DMS53 treated with DMSO at 0.1 percent for 48 hours (cell line): ENCODE measurements around the gene VEGFA.

Source experiments
- DNase-seq: peaks from one replicate; lab custom pipeline; 2025; ENCODE audit not compliant: unreplicated experiment; lab: John Stamatoyannopoulos, UW

Gene VEGFA

DNA sequence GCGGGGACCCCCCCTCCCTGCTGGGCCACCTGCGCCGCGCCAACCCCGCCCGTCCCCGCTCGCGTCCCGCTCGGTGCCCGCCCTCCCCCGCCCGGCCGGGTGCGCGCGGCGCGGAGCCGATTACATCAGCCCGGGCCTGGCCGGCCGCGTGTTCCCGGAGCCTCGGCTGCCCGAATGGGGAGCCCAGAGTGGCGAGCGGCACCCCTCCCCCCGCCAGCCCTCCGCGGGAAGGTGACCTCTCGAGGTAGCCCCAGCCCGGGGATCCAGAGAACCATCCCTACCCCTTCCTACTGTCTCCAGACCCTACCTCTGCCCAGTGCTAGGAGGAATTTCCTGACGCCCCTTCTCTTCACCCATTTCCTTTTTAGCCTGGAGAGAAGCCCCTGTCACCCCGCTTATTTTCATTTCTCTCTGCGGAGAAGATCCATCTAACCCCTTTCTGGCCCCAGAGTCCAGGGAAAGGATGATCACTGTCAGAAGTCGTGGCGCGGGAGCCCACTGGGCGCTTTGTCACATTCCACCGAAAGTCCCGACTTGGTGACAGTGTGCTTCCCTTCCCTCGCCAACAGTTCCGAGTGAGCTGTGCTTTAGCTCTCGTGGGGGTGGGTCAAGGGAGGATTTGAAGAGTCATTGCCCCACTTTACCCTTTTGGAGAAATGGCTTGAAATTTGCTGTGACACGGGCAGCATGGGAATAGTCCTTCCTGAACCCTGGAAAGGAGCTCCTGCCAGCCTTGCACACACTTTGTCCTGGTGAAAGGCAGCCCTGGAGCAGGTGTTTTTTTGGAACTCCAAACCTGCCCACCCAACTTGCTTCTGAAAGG lies 2.1 kb downstream of the VEGFA start:
- peak; percentile 40 for DNase-seq

DNA sequence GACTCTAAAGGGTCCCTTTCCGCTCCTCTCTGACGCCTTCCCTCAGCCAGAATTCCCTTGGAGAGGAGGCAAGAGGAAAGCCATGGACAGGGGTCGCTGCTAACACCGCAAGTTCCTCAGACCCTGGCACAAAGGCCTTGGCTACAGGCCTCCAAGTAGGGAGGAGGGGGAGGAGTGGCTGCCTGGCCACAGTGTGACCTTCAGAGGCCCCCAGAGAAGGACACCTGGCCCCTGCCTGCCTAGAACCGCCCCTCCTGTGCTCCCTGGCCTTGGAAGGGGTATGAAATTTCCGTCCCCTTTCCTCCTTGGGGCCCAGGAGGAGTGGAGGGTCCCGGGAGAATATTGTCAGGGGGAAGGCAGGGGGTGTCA lies 2.7 kb downstream of the VEGFA start:
- no peak for DNase-seq

DNA sequence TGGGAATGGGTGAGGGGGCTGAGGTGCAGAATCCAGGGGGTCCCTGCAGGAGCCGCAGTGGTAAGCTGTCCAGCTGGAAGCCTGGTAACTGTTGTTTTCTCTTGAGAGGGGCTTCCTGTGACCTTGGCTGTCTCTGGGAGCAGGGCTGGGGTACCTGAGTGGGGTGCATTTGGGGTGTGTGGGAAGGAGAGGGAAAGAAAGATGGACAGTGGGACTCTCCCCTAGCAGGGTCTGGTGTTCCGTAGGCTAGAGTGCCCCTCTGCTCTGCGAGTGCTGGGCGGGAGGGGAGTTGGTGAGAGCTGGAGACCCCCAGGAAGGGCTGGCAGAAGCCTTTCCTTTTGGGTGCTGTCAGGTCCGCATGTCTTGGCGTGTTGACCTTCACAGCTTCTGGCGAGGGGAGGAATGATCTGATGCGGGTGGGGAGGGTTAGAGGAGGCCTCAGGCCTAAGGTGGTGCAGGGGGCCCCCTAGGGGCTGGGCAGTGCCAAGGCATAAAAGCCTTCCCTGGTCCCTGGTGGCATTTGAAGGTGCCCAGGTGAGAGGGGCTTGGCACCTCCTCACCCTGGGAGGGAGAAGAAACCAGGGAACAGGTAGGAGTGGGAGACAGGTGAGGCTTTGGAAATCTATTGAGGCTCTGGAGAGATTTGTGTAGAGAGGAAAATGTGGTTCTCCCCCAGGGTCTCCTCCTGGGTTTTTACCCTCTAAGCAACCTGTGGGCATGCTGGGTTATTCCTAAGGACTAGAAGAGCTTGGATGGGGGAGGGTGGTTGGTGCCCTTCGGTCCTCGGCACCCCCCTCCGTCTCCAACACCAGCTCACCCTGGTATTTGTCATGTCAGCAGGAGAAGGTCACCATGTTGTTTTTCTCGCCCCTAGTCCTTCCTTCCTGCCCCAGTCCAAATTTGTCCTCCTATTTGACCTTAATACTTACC lies 3.3 kb downstream of the VEGFA start:
- DNase-seq, result peak; percentile 31

DNA sequence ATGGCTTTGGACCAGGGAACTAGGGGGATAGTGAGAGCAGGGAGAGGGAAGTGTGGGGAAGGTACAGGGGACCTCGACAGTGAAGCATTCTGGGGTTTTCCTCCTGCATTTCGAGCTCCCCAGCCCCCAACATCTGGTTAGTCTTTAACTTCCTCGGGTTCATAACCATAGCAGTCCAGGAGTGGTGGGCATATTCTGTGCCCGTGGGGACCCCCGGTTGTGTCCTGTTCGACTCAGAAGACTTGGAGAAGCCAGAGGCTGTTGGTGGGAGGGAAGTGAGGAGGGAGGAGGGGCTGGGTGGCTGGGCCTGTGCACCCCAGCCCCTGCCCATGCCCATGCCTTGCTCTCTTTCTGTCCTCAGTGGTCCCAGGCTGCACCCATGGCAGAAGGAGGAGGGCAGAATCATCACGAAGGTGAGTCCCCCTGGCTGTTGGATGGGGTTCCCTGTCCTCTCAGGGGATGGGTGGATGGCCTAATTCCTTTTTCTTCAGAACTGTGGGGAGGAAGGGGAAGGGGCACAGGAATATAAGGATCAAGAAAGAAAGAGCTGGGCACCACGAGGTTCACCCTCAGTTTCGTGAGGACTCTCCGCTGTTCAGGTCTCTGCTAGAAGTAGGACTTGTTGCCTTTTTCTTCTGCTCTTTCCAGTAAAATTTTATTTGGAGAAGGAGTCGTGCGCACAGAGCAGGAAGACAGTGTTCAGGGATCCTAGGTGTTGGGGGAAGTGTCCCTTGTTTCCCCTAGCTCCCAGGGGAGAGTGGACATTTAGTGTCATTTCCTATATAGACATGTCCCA lies 4.2 kb downstream of the VEGFA start:
- no peak for DNase-seq

DNA sequence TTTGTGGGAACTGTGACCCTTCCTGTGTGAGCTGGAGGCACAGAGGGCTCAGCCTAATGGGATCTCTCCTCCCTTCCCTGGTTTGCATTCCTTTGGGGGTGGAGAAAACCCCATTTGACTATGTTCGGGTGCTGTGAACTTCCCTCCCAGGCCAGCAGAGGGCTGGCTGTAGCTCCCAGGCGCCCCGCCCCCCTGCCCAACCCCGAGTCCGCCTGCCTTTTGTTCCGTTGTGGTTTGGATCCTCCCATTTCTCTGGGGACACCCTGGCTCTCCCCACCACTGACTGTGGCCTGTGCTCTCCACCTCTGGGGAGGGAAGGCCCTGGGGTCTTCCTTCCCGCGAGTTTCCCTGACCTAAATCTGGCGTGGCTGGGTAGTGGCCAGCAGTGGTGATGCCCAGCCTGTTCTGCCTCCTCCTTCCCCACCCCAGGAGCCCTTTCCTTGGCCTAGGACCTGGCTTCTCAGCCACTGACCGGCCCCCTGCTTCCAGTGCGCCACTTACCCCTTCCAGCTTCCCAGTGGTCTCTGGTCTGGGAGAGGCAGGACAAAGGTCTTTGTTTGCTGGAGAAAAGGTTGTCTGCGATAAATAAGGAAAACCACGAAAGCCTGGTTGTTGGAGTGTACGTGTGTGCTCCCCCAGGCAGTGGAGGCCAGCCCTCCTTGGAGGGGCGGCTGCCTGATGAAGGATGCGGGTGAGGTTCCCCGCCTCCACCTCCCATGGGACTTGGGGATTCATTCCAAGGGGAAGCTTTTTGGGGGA lies 4.9 kb downstream of the VEGFA start:
- no peak for DNase-seq

DNA sequence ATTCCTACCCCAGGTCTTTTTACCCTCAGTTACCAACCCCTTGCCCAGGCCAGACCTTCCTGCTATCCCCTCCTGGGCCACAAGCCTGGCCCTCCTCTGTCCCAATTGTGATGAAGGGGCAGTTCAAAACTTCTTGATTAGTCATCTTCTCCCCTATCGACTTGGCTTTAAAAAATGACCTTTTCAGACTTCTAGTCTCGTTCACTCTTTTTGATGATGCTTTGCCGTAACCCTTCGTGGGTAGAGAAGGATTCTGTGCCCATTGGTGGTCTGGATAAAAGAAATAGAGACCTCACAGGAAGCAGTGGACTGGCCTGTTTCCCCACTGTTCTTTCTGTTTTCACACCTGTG lies 5.5 kb downstream of the VEGFA start:
- no peak for DNase-seq

DNA sequence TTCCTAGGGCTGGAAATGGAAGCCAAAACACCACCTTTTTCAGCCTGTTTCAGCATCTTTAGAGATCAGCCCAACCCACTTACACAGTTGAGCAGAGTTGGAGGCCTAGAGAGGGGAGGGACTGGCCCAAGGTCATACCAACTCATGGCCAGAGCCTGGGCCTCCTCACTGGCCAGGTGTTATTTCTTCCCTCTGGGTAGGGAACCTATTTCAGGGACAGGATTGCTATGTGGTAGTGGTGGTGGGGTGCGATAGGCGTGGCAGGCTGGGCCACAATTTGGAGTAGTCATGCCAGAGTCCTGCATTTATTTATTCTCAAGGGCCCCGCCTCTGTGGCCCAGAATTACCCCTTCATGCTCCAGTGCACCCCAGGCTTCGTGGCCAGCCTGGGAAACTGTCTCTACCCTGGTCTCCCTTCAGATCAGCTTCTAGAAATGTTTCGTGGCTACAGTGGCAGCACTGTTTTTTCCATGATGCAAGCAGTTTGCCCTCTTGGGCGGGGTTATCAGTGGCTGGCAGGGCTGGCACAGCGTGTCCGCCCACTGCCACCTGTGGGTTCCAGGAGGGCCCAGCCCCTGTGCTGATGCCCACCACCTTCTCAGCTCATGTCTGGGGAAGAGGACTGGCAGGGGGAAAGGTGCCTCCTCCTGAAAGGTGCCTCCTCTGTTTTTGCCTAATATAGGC lies 6.2 kb downstream of the VEGFA start:
- no peak for DNase-seq

DNA sequence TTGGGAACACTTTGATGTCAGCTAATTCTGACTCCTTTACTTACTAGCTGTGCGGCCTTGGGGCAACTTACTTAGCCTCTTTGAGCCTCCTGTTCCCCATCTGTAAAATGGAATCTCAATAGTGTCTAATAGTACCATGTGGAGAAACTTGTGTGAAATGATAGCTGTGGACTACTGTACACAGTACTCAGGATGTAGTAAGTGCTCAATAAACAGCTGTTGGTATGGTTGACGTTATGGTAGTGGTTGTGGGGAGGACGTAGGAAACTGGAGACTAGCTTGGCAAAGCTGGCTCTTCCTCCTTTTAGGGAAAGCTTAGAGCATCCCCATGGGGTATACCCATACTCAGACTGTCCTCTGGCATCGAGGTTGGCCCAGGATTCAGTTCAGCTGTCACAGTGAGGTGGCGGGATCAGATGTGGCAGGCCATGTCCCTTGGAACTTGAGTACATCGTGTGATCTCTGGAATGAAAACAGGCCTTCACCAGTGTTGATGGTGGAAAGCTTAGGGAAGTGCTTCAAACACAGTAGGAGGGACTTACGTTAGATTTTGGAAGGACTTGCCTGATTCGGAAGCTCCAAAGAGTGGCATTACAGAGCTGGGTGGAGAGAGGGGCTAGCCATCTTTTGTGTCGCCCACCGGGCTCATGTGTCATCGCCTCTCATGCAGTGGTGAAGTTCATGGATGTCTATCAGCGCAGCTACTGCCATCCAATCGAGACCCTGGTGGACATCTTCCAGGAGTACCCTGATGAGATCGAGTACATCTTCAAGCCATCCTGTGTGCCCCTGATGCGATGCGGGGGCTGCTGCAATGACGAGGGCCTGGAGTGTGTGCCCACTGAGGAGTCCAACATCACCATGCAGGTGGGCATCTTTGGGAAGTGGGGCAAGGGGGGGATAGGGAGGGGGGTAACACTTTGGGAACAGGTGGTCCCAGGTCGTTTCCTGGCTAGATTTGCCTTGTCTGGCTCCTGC lies 7.1 kb downstream of the VEGFA start:
- no peak for DNase-seq

DNA sequence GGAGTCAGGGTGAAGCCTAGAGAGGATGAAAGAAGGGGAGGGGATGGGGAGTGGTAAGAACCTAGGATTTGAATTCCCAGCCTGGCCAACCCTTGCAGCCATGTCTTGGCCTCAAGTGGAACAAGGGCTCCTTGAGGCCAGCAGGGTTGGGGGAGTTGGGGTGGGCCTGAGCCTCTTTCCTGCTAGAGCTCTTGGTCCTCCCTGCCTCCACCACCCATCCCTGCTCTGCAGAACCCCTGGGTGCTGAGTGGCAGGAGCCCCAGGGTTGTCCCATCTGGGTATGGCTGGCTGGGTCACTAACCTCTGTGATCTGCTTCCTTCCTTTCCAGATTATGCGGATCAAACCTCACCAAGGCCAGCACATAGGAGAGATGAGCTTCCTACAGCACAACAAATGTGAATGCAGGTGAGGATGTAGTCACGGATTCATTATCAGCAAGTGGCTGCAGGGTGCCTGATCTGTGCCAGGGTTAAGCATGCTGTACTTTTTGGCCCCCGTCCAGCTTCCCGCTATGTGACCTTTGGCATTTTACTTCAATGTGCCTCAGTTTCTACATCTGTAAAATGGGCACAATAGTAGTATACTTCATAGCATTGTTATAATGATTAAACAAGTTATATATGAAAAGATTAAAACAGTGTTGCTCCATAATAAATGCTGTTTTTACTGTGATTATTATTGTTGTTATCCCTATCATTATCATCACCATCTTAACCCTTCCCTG lies 8.3 kb downstream of the VEGFA start:
- DNase-seq, result no peak

DNA sequence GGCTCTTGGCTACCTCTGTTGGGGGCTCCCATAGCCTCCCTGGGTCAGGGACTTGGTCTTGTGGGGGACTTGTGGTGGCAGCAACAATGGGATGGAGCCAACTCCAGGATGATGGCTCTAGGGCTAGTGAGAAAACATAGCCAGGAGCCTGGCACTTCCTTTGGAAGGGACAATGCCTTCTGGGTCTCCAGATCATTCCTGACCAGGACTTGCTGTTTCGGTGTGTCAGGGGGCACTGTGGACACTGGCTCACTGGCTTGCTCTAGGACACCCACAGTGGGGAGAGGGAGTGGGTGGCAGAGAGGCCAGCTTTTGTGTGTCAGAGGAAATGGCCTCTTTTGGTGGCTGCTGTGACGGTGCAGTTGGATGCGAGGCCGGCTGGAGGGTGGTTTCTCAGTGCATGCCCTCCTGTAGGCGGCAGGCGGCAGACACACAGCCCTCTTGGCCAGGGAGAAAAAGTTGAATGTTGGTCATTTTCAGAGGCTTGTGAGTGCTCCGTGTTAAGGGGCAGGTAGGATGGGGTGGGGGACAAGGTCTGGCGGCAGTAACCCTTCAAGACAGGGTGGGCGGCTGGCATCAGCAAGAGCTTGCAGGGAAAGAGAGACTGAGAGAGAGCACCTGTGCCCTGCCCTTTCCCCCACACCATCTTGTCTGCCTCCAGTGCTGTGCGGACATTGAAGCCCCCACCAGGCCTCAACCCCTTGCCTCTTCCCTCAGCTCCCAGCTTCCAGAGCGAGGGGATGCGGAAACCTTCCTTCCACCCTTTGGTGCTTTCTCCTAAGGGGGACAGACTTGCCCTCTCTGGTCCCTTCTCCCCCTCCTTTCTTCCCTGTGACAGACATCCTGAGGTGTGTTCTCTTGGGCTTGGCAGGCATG lies 9.2 kb downstream of the VEGFA start:
- DNase-seq, result no peak

DNA sequence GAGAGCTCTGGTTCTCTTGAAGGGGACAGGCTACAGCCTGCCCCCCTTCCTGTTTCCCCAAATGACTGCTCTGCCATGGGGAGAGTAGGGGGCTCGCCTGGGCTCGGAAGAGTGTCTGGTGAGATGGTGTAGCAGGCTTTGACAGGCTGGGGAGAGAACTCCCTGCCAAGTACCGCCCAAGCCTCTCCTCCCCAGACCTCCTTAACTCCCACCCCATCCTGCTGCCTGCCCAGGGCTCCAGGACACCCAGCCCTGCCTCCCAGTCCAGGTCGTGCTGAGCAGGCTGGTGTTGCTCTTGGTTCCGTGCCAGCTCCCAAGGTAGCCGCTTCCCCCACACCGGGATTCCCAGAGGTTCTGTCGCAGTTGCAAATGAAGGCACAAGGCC lies 9.8 kb downstream of the VEGFA start:
- no peak for DNase-seq

DNA sequence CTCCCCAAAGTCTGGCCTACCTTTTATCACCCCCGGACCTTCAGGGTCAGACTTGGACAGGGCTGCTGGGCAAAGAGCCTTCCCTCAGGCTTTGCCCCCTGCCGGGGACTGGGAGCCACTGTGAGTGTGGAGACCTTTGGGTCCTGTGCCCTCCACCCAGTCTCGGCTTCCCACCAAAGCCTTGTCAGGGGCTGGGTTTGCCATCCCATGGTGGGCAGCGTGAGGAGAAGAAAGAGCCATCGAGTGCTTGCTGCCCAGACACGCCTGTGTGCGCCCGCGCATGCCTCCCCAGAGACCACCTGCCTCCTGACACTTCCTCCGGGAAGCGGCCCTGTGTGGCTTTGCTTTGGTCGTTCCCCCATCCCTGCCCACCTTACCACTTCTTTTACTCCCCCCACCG lies 10.3 kb downstream of the VEGFA start:
- DNase-seq, result no peak

DNA sequence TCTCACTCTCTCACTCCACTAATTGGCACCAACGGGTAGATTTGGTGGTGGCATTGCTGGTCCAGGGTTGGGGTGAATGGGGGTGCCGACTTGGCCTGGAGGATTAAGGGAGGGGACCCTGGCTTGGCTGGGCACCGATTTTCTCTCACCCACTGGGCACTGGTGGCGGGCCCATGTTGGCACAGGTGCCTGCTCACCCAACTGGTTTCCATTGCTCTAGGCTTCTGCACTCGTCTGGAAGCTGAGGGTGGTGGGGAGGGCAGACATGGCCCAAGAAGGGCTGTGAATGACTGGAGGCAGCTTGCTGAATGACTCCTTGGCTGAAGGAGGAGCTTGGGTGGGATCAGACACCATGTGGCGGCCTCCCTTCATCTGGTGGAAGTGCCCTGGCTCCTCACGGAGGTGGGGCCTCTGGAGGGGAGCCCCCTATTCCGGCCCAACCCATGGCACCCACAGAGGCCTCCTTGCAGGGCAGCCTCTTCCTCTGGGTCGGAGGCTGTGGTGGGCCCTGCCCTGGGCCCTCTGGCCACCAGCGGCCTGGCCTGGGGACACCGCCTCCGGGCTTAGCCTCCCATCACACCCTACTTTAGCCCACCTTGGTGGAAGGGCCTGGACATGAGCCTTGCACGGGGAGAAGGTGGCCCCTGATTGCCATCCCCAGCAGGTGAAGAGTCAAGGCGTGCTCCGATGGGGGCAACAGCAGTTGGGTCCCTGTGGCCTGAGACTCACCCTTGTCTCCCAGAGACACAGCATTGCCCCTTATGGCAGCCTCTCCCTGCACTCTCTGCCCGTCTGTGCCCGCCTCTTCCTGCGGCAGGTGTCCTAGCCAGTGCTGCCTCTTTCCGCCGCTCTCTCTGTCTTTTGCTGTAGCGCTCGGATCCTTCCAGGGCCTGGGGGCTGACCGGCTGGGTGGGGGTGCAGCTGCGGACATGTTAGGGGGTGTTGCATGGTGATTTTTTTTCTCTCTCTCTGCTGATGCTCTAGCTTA lies 11.2 kb downstream of the VEGFA start:
- no peak for DNase-seq

DNA sequence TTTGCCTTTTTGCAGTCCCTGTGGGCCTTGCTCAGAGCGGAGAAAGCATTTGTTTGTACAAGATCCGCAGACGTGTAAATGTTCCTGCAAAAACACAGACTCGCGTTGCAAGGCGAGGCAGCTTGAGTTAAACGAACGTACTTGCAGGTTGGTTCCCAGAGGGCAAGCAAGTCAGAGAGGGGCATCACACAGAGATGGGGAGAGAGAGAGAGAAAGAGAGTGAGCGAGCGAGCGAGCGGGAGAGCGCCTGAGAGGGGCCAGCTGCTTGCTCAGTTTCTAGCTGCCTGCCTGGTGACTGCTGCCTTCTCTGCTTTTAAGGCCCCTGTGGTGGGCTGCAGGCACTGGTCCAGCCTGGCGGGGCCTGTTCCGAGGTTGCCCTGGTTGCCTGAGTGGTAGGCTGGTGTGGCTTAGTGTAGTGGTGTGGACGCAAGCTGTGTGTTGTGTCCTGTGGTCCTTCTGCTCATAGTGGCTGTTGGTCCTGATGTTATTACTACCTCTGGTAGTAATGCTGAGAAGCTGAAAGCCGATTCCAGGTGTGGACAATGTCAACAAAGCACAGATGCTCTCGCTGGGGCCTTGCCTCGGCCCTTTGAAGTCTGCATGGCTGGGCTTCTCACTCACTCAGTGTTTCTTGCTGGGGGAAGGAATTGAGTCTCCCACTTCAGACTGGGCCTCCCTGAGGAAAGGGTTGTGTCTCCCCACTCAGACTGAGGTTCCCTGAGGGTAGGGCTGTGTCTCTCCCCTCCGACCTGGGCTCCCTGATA lies 12.1 kb downstream of the VEGFA start:
- peak; percentile 67 for DNase-seq

DNA sequence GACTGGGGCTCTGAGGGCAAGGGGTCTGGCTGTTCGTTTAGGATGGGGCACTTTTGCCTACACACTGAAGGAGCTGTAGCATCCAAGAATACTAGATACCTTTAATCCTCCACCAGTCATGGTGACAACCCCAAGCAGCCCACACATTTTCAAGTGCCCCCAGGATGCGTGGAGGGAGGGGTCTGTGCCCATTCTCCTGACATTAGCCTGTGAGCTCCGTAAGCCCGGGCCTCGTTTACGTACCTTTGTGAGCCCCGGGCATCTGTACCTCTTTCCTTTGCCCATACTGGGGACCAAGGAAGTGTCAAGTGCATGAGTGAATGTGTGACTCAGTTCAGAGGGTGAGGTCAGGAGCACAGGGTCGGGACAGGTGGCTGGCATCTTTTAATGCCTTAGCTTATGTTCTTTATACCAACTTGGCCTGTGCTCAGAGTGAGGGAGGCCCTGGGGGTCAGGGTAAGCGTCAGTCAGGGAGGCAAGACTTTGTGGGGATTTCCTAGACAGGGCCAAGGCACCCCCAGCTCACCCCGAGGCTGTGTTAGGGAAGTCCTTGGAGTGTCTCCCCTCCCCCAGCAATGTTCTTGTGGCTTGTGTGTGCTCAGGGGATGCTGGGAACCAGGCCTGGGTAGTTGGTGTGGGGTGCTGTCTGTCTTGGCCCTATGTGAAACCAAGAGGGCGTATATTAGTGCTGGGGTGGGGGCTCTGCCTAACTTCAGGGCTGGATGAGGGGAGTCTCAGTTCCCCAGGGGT lies 12.9 kb downstream of the VEGFA start:
- DNase-seq, result no peak
